GM12878 (cell line): ENCODE data around the gene DCAF6.

ENCODE experiments used
- CREB1 ChIP-seq: IDR thresholded peaks from 2 replicates; pipeline ENCODE4 v1.6.1; 2012; ENCODE audit warnings: low read depth, mild to moderate bottlenecking, inconsistent platforms
- FOXK2 ChIP-seq: fragments of 450-650 bp; IDR thresholded peaks from 2 replicates; pipeline ENCODE4 v1.6.1; 2017; ENCODE audit warnings: mild to moderate bottlenecking, moderate library complexity
- NR2C2 ChIP-seq: IDR thresholded peaks from 2 replicates; pipeline ENCODE4 v1.6.1; 2011; ENCODE audit warnings: borderline replicate concordance, low read depth; ENCODE audit not compliant: control insufficient read depth, insufficient read length
- SMAD5 ChIP-seq: IDR thresholded peaks from 2 replicates; pipeline ENCODE4 v1.6.1; 2016; ENCODE audit warnings: antibody characterized with exemption, low read depth
- SMARCA5 ChIP-seq: fragments of 450-650 bp; IDR thresholded peaks from 2 replicates; pipeline ENCODE4 v1.6.1; 2017; ENCODE audit warnings: mild to moderate bottlenecking
- SMC3 ChIP-seq: IDR thresholded peaks from 2 replicates; pipeline ENCODE4 v1.6.1; 2011; ENCODE audit warnings: low read length, improper control_type of control experiment, borderline replicate concordance
- YBX1 ChIP-seq: fragments of 450-650 bp; IDR thresholded peaks from 2 replicates; pipeline ENCODE4 v1.6.1; 2016; ENCODE audit warnings: antibody characterized with exemption
- TF ChIP-seq, protein P1 (sequence below), 3 experiments: IDR thresholded peaks in 2 of 3; conservative IDR thresholded peaks in 1 of 3; 2 replicates each; pipeline ENCODE4 v1.5.1; 2011; ENCODE audit warnings: low read depth in 3 of 3, low read length in 3 of 3, mild to moderate bottlenecking in 3 of 3, control low read depth in 2 of 3, moderate library complexity in 2 of 3, inconsistent platforms in 1 of 3, mixed read lengths in 1 of 3; ENCODE audit not compliant: control insufficient read depth in 2 of 3, insufficient read depth in 1 of 3; ENCODE audit errors: extremely low read depth in 1 of 3

- TF ChIP-seq, protein P1, sequence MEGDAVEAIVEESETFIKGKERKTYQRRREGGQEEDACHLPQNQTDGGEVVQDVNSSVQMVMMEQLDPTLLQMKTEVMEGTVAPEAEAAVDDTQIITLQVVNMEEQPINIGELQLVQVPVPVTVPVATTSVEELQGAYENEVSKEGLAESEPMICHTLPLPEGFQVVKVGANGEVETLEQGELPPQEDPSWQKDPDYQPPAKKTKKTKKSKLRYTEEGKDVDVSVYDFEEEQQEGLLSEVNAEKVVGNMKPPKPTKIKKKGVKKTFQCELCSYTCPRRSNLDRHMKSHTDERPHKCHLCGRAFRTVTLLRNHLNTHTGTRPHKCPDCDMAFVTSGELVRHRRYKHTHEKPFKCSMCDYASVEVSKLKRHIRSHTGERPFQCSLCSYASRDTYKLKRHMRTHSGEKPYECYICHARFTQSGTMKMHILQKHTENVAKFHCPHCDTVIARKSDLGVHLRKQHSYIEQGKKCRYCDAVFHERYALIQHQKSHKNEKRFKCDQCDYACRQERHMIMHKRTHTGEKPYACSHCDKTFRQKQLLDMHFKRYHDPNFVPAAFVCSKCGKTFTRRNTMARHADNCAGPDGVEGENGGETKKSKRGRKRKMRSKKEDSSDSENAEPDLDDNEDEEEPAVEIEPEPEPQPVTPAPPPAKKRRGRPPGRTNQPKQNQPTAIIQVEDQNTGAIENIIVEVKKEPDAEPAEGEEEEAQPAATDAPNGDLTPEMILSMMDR (IDR thresholded peaks at IDR 0.05 in 2 of 3, conservative IDR thresholded peaks at IDR 0.05 in 1 of 3; ENCODE audit: control insufficient read depth in 2 of 3, extremely low read depth in 1 of 3, insufficient read depth in 1 of 3, low read depth in 3 of 3, low read length in 3 of 3), result no peak
- TF ChIP-seq SMAD5 (no peak), FOXK2 (no peak), SMC3 (no peak), NR2C2 (no peak), CREB1 (no peak), SMARCA5 (no peak), YBX1 (no peak)
Observed at GRCh38 chr1:167924102-167924501, 12.4 kb upstream of the DCAF6 start.
